BJ (cell line): ENCODE measurements around the gene FARP1. TPM values are rescaled to one million over a fixed set of nuclear protein-coding genes. Genes with fewer than 3 reads are reported as not detected.

ENCODE experiments used
- CTCF ChIA-PET: fragments of 350-600 bp; formaldehyde crosslinking; extraction: SDS; loops from one replicate; lab custom pipeline; 2021; ENCODE audit warnings: antibody characterized with exemption, inconsistent platforms; lab: Yijun Ruan, JAX
- POLR2A ChIA-PET: fragments of 300-600 bp; sonication (Branson Sonifier 250); formaldehyde crosslinking; extraction: SDS; loops from one replicate; lab custom pipeline; 2021; ENCODE audit warnings: antibody characterized with exemption; lab: Charles Lee
- DNase-seq: peaks from one replicate; pipeline ENCODE4 v3.0.0-alpha.2; 2011; ENCODE audit warnings: low read depth
- H3K27me3 ChIP-seq: 2 replicates; pipeline ENCODE4 v1.6.0; 2011; ENCODE audit warnings: low read length; ENCODE audit not compliant: control insufficient read depth, insufficient read depth
- H3K36me3 ChIP-seq: 2 replicates; pipeline ENCODE4 v1.5.1; 2011; ENCODE audit warnings: low read length; ENCODE audit not compliant: control insufficient read depth, insufficient read depth
- H3K4me3 ChIP-seq: 2 replicates; pipeline ENCODE4 v1.5.1; 2011; ENCODE audit warnings: low read depth, mild to moderate bottlenecking, control low read depth, low read length
- CTCF ChIP-seq: IDR thresholded peaks from 2 replicates; pipeline ENCODE4 v1.5.1; 2011; ENCODE audit warnings: low read depth, mild to moderate bottlenecking, control low read depth, inconsistent platforms, low read length, moderate library complexity; ENCODE audit not compliant: insufficient read depth
- polyA plus RNA-seq: library from polyadenylated mRNA; depleted of rRNA; stranded (reverse); fragments of >200 nt; gene quantifications from 2 replicates; pipeline ENCODE4 v1.2.3, GENCODE V29; 2011

FARP1 gene
- polyA plus RNA-seq, 1 experiment: 64.0 TPM

- ChIA-PET POLR2A (no interaction called here), CTCF (interaction anchor here (0.6 to 1.2 kb wide), 2 partner anchors 9 to 184 kb away, joined by 3 to 8 read pairs; no protein-coding TSS in a partner anchor)
- H3K4me3 ChIP-seq: no peak overlapping the region
- H3K27me3 ChIP-seq: no peaks in the 10 kb centered on the region
- DNase-seq: no peak
- TF ChIP-seq CTCF: no peak
- peaks cover 5% of the 10 kb centered on the region for H3K36me3 ChIP-seq
Observed at GRCh38 chr13:98212763-98213162, 69.9 kb downstream of the FARP1 start.

- no peak overlapping the region for H3K4me3 ChIP-seq
- ChIA-PET CTCF (interaction anchor here (1.2 kb wide), 1 partner anchor 8 kb away, joined by 3 read pairs; no protein-coding TSS in a partner anchor), POLR2A (no interaction called here)
Observed at GRCh38 chr13:98213354-98213753, 70.5 kb downstream of the FARP1 start.

GRCh38 chr13:98214008-98214643, 71.2 kb downstream of the FARP1 start:
- Histone ChIP-seq H3K4me3 (no peak overlapping the region), H3K36me3 (peaks cover 5% of the 10 kb centered on the region), H3K27me3 (no peaks in the 10 kb centered on the region)
- peak; percentile 81 for DNase-seq
- POLR2A ChIA-PET: no interaction called here
- CTCF ChIA-PET: interaction anchor here (1.1 kb wide), 1 partner anchor 33 kb away, joined by 3 read pairs; no protein-coding TSS in a partner anchor
- TF ChIP-seq CTCF: no peak

More at GRCh38 chr13:98213354-98213753, 70.5 kb downstream of the FARP1 start:
- H3K36me3 ChIP-seq: peaks cover 5% of the 10 kb centered on the region
- no peak for TF ChIP-seq CTCF
- H3K27me3 ChIP-seq: no peaks in the 10 kb centered on the region
- no peak for DNase-seq

- Histone ChIP-seq H3K36me3 (peaks cover 5% of the 10 kb centered on the region), H3K4me3 (no peak overlapping the region), H3K27me3 (no peaks in the 10 kb centered on the region)
- ChIA-PET CTCF (interaction anchor here (1.1 kb wide), 1 partner anchor 32 kb away, joined by 3 read pairs; no protein-coding TSS in a partner anchor), POLR2A (no interaction called here)
- DNase-seq: no peak
- no peak for TF ChIP-seq CTCF
Observed at GRCh38 chr13:98214707-98215106, 71.8 kb downstream of the FARP1 start.

- Histone ChIP-seq H3K4me3 (no peak overlapping the region), H3K27me3 (no peaks in the 10 kb centered on the region), H3K36me3 (peaks cover 5% of the 10 kb centered on the region)
- TF ChIP-seq CTCF: no peak
- ChIA-PET CTCF (interaction anchor here (0.7 to 0.8 kb wide), 2 partner anchors 9 to 185 kb away, joined by 3 read pairs; no protein-coding TSS in a partner anchor), POLR2A (no interaction called here)
- DNase-seq: no peak
Observed at GRCh38 chr13:98215508-98215907, 72.6 kb downstream of the FARP1 start.
